ENCODE results near the gene HSDL2.
"Not testable (repeated sequence)": the region's sequence is repeated elsewhere in the genome, so short reads cannot be mapped to it uniquely, and the experiment has no call there.

Gene HSDL2

DNA sequence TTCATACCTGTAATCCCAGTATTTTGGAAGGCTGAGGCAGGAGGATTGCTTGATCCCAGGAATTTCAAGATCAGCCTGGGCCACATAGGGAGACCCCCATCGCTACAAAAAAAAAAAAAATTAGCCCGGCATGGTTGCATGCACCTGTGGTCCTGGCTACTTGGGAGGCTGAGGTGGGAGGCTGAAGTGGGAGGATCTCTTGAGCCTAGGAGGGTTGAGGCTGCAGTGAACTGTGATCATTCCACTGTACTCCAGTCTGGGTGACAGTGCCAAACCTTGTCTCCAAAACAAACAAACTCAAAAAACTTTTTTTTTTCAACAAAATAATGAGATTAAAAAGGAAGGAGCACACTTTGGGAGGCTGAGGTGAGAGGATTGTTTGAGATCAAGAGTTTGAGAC lies 120.9 kb downstream of the HSDL2 start:
- DNase-seq (ENCODE audit: low read depth in 2 of 2), result no peak

DNA sequence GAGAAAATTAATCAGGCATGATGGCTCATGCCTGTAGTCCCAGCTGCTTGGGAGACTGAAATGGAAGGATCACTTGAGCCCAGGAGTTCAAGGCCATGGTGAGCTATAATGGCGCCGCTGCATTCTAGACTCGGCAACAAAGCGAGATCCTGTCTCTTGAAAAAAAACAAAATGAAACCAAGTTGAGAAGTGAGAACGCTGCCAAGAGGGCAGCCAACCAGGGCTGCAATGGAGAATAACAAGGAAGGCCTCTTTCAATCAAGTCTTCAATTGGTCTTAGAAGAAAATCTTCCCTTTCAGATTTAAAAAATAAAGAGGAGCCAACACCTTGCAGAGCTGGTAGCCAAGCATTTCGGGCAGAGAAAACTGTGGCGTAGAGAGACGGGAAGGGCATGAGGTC lies 121.4 kb downstream of the HSDL2 start:
- DNase-seq (ENCODE audit: low read depth in 2 of 2), result no peak

DNA sequence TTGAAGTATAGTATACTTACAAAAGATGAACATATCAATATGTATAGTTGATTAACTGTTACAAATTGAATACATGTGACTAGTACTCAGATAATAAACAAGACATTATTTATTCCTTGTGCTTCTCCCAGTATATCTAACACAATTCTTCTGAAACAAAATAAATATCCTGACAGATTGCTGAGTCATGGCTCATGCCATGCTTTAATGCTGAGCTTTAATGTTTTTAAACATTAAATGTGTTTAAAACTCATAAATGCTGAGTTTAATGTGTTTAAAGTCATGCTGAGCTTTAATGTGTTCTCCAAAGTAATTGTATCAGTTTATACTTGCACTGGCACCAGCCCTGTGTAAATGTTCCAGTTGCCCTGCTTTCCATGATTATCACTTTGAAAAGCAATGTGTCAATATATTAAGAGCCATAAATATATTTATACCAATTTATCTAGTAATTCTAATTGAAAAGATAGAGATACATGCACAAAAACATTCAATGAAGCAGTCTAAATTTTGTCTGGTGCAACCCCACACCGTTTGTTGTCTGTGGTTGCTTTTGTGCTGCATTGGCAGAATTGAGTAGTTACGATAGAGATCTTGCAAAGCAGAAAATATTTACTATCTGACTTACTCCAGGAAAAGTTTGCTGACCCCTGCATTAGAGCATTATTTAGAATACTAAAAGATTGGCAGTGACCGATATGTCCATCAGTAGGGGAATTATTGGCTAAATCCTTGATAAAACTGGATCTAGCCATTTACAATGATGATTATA lies 122.5 kb downstream of the HSDL2 start:
- DNase-seq (ENCODE audit: low read depth in 2 of 2), result no peak

DNA sequence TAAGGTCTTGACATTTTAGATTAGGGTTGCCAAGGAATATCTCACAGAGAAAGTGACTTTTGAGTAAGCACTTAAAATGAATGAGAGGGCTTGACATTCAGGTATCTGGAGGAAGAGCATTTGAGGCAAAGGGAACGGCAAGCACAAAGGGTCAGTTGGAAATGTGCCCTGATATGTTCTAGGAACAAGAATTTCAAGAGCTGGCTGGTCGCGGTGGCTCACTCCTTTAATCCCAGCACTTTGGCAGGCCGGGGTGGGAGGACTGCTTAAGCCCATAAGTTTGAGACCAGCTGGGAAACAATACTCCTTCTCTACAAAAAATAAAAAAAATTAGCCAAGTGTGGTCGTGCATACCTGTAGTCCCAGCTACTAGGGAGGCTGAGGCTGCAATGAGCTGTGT lies 123.3 kb downstream of the HSDL2 start:
- no peak for DNase-seq (ENCODE audit: low read depth in 2 of 2)

DNA sequence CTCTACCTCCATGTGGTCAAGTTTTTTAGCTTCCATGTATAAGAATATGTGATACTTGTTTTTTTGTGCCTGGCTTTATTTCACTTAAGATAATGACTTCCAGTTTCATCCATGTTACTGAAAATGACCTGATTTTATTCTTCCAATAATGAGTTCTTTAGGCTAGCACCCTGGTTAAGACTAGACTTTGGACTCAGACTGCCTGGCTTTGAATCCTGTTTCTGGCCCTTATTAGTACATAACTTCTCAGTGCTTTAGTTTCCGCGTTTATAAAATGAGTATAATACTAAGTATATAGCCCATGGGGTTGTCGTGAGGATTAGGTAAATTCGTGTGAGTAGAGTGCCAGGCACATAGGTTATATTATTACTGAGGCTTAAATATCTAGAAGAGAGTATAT lies 125.2 kb downstream of the HSDL2 start:
- no peak for DNase-seq (ENCODE audit: low read depth in 2 of 2)

DNA sequence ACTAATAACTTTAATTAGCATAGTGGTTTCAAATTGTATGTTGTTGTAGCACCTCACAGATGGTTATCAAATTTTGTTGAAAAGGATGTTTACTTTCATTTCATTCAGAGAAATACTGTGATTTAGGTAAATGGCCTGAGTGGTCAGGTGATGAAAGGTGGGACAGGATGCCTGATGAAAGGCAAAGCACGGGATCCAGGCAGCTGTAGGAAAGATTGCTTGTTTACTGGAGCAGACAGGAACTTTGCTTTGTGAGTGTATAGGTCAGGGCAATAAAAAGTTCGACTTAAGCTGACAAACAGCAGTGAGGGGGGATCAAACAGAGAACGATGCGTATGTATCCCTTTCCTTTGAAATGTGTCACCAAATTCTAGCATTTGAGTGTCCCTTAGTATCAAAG lies 125.7 kb downstream of the HSDL2 start:
- no peak for DNase-seq (ENCODE audit: low read depth in 2 of 2)

DNA sequence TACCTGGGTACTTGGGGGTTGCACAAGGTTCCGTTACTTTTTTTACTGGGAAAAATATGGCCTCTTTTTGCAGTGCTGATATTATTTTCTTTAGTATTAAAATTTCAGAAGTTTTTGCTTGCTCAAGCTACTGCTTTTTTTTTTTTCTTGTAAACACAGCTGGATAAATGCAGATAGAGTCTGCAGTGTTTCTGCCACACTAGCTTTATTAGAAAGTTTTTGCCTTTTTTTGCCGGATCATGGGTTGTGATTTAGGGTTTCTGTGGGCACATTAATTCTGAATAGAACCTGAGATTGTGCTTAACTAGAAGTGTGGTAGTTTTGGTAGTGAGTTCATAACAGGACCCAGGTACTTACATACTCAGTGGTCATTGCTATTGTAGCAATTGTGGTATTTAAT lies 126.7 kb downstream of the HSDL2 start:
- no peak for DNase-seq (ENCODE audit: low read depth in 2 of 2)

DNA sequence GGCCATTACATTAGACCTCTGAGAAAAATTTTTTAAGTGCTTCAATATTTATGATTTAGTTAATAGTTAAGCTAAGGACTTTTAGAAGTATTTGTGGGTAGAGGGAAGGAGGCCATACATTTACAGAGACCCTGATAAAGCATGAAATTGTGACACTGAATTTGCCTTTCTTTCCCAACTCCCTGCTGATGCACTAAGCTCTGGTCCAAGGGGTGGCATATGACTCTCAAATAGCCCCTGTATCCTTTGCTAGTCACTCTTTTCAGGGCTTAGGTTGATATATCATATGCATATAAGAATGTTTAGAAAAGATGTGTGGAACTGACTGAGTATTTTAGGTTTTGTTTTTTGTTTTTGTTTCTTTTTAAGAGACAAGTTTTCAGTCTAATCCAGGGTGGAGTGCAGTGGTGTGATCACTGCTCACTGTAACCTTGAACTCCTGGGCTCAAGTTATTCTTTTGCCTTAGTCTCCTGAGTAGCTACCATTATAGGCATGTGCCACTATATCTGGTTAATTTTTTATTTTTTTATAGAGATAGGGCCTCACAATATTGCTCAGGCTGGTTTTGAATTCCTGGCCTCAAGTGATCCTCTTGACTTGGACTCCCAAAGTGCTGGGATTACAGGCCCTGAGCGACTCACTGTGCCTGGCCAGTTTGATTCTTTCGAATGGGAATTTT lies 127.2 kb downstream of the HSDL2 start:
- DNase-seq (ENCODE audit: low read depth in 2 of 2), result no peak

DNA sequence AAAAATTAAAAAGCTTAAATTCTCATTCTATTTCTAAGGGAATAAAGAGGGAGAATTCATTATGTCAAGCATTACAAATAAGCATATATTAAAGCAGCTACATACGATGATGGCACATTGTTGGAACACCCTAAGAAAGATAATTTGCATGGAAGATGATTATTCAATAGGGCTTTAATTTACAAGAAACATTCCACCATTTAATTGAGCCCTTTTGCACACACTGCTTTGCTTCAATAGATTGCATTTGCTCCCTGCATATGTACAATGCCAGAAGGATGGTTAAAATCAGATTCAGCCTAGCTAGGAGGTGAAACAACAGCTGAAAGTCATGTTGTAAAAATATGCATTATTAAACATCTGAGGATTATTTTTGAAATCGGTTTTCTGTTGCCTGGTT lies 128.5 kb downstream of the HSDL2 start:
- no peak for DNase-seq (ENCODE audit: low read depth in 2 of 2)

DNA sequence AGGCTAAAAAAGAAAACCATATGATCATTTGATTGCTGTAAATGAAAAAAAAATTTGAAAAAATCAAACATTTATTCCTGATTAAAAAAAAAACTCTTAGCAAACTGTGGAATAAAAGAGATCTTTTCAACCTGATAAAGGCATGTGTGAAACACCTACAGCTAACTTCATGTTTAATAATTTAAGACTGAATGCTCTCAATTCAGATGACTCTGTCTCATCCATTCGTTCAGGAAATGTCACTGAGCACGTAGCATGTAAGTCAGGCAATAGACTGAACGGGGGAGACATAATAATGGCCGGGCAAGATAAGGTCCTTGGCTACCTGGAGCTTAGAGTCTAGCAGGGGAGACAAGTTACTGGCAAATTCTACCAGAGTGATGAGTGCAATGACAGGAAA lies 132.5 kb downstream of the HSDL2 start:
- DNase-seq (ENCODE audit: low read depth in 2 of 2), result not testable (repeated sequence)

DNA sequence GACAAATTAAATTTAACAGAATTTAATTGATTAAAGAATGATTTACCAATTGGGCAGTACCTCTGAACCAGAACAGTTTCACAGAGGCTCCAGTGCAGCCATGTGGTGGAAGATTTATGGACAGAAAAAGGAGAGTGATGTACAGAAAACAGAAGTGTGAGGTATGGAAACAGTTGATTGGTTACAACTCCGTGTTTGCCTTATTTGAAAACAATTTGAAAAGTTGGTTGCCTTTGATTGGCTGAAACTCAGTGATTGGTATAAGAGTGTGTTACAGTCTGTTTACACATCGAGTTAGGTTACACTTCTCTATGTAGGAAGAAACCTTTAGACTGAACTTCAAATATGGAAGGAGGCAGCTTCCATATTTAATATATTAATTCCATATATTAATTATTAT lies 136.9 kb downstream of the HSDL2 start:
- DNase-seq (ENCODE audit: low read depth in 2 of 2), result no peak

DNA sequence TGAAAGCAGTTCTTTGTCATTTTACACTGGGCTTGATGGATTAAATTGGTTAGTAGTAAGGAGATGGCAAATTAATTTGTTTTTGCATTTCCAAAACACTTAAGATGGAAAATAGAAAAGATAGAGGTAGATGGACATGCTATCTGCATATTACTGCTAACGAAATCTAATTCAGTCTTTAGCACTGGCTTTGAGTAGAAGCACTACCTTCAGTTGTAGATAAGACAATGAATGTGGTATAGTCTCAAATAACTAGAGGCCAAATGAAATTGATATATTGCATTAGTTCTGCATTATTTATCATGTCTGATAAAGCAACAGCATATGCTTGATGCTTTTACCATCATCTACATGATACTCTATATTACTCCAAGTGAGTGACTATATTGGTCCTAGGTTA lies 140.2 kb downstream of the HSDL2 start:
- no peak for DNase-seq (ENCODE audit: low read depth in 2 of 2)

DNA sequence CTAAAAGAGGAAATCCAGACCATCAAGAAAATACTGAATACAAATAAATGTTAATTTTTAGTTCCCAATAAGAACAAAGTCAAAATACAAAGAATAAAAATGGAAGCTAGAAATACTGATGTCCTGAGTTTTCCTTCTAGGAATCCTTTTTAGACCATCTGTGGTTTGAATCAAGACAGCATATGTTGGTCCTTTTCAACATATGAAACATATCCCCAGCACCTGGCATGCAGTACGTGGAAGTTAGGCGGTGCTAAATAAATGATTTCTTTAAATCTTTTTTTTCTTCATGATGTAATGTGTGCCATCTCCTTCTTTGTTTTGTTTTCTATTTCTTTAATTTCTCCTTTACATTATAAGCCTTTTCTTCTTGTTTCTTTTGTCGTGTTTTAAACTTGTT lies 140.7 kb downstream of the HSDL2 start:
- no peak for DNase-seq (ENCODE audit: low read depth in 2 of 2)

All from stimulated activated CD8-positive, alpha-beta memory T cell treated with anti-CD3 and anti-CD28 coated beads, Interleukin-15, amount 100 ng/mL, for 4 hours (primary cell).